Fibroblast of peridontal ligament (primary cell): ENCODE data around the gene PPM1E.
"Not testable (repeated sequence)": the region's sequence is repeated elsewhere in the genome, so short reads cannot be mapped to it uniquely, and the experiment has no call there.

Source experiments
- DNase-seq: peaks from one replicate; pipeline ENCODE4 v3.0.0-alpha.2; 2010; ENCODE audit errors: extremely low read depth

The PPM1E gene

DNA sequence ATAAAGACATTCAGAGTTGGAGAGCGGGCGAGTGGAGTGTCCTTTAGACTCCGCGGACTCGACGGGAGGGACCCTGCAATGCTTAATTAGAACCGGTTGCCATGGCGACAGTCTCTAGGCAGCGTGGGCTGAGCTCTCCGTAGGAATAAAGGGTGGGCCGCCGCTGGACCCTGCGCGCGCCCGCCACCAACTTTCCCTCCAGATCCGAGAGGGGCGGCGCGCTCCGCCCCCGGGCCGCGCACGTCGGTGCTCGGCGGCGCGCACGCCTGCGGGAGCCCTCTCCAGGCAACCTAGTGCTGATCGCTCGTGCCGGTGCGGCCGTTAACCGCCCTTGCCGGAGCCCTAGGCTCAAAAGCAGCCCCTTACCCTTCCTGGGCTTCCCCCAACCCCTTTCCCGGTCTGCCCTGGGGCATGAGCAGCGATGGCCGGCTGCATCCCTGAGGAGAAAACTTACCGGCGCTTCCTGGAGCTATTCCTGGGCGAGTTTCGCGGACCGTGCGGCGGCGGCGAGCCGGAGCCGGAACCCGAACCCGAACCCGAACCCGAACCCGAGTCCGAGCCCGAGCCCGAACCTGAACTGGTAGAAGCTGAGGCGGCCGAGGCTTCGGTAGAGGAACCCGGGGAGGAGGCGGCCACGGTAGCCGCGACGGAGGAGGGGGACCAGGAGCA is at the start of gene PPM1E:
Gene PPM1E, plus strand, starts transcription at position 278 of the 669 bp plus-strand sequence.
- DNase-seq = peak; percentile 10

- DNase-seq = no peak
These were observed 49.1 kb upstream of the PPM1E start for GRCh38 chr17:58706351-58707140.

DNA sequence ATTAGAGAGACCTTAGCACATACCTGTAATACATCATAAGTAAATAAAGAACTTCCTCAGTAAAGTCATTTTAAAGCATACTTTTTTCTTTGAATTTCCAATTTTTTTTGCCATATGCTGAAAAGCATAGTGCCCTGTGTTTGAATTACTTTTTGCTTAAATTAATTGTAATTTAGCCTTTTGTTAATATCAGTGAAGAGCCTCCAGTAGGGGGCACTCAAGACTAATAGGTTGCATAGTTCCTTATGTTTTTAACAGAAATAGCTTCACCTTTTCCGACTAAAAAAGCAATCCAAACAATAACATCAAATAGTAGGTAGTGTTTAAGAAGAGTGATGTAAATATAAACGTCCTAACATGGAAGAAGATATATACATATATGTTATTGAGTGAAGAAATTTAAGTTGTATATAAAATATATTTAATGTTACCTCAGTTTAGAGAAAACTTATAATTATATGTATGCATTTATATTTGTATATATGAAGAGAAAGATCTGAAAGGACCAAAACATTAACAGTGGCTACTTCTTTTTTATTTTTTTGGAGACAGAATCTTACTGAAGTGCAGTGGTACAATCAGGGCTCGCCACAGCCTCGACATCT is 44.6 kb upstream of the PPM1E start:
- DNase-seq = peak; percentile 80

GRCh38 chr17:58722274-58722673 is 33.4 kb upstream of the PPM1E start:
- DNase-seq = no peak

DNA sequence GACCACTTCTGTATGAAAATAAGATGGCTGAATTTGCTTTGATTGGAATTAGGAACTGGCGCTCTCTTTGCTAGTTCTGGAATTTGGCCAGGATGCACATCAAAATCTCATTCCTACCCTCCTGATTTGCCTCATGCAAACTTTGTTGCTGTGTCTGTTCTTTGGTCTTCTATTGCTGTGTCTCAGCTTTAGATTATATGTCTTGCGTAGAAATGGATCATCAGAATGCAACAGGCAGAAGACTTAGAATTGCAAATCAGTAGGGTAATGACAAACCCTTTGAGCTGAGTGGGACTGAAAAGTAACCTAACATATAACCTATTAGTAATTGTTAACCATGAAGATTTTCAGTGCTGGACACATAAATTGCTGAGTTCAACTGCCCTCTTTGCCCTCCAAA is 33.0 kb upstream of the PPM1E start:
- no peak for DNase-seq

- no peak for DNase-seq
These were observed 26.9 kb upstream of the PPM1E start for GRCh38 chr17:58728798-58729197.

DNA sequence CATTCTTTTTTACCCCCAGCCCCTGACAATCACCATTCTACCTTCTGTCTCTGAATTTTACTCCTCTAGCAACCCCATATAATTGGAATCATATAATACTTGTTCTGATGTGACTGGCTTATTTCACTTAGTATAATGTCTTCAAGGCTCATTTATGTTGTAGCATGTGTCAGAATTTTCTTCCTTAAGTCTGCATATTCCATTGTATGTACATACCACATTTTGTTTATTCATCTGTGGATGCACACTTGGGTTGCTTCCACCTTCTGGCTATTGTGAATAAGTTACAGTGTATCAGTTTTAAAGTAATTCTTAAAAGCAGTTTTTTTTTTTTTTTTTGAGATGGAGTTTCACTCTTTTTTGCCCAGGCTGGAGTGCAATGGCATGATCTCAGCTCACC is 24.7 kb upstream of the PPM1E start:
- no peak for DNase-seq

- DNase-seq = no peak
These were observed 21.6 kb upstream of the PPM1E start for GRCh38 chr17:58734040-58734439.

- DNase-seq = no peak
These were observed 20.8 kb upstream of the PPM1E start for GRCh38 chr17:58734811-58735210.

GRCh38 chr17:58741121-58741625 is 14.5 kb upstream of the PPM1E start:
- DNase-seq = peak; percentile 33

GRCh38 chr17:58747674-58748073 is 8.0 kb upstream of the PPM1E start:
- DNase-seq = no peak

- not testable (repeated sequence) for DNase-seq
These were observed 6.0 kb upstream of the PPM1E start for GRCh38 chr17:58749627-58750026.

DNA sequence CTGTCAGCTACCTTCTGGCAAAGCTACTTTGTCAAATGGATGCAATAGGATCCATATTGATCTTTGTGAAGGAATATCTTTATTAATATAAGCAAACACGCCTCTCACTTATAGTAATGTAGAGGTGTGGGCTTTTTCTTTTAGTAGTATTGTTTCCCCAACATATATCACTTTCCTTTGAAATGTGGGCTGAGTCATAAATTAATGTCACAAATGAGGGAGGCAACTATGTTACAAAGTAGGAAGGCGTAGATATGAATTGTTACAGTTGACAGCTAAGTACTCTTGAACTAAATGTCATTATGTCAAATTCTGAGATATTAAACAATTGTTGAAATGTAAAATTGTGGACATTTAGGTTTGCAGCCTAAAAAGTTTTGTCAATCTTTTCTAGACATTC is 2.6 kb upstream of the PPM1E start:
- no peak for DNase-seq

GRCh38 chr17:58755269-58755576 is 431 bp upstream of the PPM1E start:
- no peak for DNase-seq

DNA sequence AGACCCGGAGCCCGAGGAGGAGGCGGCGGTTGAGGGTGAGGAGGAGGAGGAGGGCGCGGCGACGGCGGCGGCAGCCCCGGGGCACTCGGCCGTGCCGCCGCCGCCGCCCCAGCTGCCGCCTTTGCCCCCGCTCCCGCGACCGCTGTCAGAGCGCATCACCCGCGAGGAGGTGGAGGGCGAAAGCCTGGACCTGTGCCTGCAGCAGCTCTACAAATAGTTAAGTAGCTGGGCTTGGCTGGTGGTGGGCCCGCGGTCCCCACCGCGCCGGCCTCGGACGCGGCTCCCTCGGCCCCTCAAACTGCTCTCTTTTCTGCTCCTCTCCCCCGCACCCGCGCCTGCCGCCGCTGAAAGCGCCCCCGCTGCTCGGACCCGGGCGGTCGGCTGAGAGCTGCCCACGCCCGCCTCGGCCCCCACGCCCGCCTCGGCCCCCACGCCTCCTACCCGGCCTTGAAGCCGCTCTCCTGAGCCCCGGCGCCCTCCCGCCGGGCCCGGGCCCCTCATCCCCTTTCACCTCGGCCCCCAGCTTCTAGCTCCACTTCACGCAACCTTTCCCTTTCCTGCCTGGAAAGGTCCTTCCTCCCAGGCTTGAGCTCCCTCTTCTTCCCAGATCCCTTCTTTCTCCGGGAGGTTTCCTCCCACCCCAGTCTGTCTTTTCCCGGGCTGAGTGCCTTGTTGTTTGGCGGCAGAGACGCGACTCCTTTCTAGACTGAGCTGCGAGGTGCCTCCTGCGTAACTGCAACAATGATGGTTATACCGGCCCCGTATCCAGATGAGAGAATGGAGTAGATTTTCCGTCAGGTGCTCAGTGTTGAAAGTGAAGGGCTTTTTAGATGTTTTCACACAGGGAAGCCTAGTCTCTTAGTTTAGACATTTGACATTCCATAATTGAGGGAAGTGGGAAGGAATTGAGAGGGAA is 850 bp downstream of the PPM1E start:
- DNase-seq = no peak

GRCh38 chr17:58757162-58757613 is 1.5 kb downstream of the PPM1E start:
- no peak for DNase-seq

GRCh38 chr17:58758890-58759289 is 3.2 kb downstream of the PPM1E start:
- no peak for DNase-seq

- DNase-seq = no peak
These were observed 3.9 kb downstream of the PPM1E start for GRCh38 chr17:58759522-58759921.

DNA sequence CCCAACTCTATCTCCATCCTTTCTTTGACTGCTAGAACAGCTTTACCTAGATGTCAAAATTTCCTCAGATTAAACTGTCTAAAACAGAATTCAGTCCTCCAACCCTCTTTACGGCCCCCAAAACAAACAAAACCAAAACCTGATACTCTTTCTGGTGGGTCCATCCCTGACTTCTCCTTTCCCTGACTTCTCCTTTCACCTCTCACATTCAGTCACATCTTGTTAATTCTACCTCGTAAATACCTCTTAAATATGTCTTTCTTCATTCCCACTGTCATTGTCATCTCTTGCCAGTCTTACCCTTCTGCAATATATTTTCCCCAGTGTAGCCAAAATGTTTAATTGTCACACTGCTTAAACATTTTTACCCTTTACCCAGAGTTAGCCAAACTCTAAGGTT is 4.6 kb downstream of the PPM1E start:
- DNase-seq = no peak

GRCh38 chr17:58763263-58763662 is 7.6 kb downstream of the PPM1E start:
- DNase-seq = no peak

DNA sequence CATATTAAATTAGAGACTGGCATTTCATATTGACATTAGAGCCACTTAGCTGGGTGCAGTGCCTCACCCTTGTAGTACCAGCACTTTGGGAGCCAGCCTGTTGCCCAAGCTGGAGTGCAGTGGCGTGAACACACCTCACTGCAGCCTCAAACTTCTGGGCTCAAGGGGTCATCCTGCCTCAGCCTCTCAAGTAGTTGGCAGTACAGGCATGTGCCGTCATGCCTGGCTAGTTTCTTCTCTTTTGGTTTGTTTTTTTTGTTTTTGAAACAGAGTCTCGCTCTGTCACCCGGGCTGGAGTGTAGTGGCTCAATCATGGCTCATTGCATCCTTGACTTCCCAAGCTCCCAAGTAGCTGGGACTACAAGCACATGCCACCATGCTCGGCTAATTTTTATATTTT is 8.7 kb downstream of the PPM1E start:
- no peak for DNase-seq

GRCh38 chr17:58778482-58778881 is 22.8 kb downstream of the PPM1E start:
- not testable (repeated sequence) for DNase-seq
